ENCODE data around the gene WNT5A. TPM values are rescaled to one million over a fixed set of nuclear protein-coding genes. Genes with fewer than 3 reads are reported as not detected.

The WNT5A gene
- total RNA-seq, 2 experiments from 2014 or later = 0.06 TPM; not detected in 1

DNA sequence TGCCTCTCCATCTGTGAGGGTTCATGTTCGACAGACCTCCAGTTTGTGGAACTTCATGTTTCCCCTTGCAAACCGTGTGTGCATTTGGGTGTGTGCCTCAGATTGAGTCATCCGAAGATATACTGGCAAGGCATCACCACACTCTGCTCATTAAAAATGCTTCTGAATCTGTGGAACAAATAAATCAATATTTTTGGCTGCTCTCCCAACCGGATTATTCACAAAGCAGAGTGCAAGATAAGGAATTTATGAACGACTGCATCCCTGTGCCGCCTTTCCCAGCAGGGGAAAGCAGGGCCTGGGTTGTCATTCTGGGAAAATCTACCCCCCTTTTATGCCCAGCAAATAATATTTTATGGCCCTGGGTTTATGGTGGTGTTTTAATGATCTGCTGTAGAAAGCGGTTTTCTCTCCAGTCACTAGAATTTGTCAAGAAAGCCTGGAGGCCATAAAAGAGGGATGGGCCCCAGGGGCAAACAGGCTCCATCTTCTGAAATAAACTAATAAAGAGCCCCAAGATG is 4.2 kb upstream of the WNT5A start:
- H3K27me3 ChIP-seq (ENCODE audit: control insufficient read depth in 1 of 2, insufficient read depth in 2 of 2, low read length in 2 of 2) = peaks cover 33 to 46% of the 10 kb centered on the region in 2 experiments
- no peak overlapping the region for H3K27ac ChIP-seq (ENCODE audit: low read depth in 1 of 2, low read length in 2 of 2)
- no peak overlapping the region for H3K4me3 ChIP-seq (ENCODE audit: low read length)
- ATAC-seq (ENCODE audit: poor library complexity) (no peak), DNase-seq (no peak)
- H3K36me3 ChIP-seq (ENCODE audit: insufficient read depth, low read length) = no peaks in the 10 kb centered on the region
- H3K4me1 ChIP-seq (ENCODE audit: insufficient read depth, low read length) = no peaks in the 10 kb centered on the region
- H3K4me1 Mint-ChIP-seq (ENCODE audit: low read depth) = peaks cover 4% of the 10 kb centered on the region
- H3K9me3 ChIP-seq (ENCODE audit: control insufficient read depth in 1 of 2, insufficient read depth in 1 of 2, low read length in 2 of 2) = peaks cover 0 to 28% of the 10 kb centered on the region in 2 experiments
- POLR2A ChIA-PET = no interaction called here
- H3K27me3 Mint-ChIP-seq = peaks cover 40% of the 10 kb centered on the region
- TF ChIP-seq, protein P1, sequence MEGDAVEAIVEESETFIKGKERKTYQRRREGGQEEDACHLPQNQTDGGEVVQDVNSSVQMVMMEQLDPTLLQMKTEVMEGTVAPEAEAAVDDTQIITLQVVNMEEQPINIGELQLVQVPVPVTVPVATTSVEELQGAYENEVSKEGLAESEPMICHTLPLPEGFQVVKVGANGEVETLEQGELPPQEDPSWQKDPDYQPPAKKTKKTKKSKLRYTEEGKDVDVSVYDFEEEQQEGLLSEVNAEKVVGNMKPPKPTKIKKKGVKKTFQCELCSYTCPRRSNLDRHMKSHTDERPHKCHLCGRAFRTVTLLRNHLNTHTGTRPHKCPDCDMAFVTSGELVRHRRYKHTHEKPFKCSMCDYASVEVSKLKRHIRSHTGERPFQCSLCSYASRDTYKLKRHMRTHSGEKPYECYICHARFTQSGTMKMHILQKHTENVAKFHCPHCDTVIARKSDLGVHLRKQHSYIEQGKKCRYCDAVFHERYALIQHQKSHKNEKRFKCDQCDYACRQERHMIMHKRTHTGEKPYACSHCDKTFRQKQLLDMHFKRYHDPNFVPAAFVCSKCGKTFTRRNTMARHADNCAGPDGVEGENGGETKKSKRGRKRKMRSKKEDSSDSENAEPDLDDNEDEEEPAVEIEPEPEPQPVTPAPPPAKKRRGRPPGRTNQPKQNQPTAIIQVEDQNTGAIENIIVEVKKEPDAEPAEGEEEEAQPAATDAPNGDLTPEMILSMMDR (IDR thresholded peaks at IDR 0.05) = no peak
- no peak overlapping the region for H3K27ac Mint-ChIP-seq
- intact Hi-C loops (cut with DNase I, micrococcal nuclease) = no loop called here
- no peaks in the 10 kb centered on the region for H3K36me3 Mint-ChIP-seq (ENCODE audit: low read depth)
- H3K9me3 Mint-ChIP-seq = no peaks in the 10 kb centered on the region
- CTCF ChIA-PET = no interaction called here
- no peak overlapping the region for H3K4me3 Mint-ChIP-seq

DNA sequence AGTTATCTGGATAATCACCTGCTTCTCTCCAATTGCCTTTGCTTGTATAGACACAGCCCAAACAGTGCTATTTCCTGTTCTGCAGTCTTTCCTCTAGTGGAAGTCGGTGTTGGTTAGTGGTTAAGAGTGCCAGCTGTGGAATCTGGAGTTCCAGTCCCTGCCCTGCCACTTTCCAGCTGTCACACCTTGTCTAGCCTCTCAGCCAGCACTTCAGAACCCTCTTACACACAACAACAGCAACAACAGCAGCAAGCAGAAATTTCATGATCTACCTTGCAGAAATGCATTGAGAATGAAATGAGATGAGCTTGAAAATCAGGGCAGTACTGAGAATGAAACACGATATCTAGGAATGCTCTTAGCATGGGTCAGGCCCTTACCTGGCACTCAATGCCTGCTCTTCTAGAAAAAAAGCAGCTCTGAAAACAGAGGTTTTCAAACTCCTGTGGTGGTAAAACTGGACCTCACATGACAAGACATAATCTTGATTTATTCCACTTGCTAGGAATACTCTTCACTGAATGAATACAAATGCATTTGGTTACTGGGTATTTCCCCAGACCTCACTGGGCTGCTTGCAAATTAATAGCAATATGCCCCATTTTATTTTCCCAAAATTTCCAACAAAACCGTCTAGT is 3.3 kb upstream of the WNT5A start:
- POLR2A ChIA-PET = no interaction called here
- H3K27me3 ChIP-seq (ENCODE audit: control insufficient read depth in 1 of 2, insufficient read depth in 2 of 2, low read length in 2 of 2) = peaks cover 41 to 56% of the 10 kb centered on the region in 2 experiments

DNA sequence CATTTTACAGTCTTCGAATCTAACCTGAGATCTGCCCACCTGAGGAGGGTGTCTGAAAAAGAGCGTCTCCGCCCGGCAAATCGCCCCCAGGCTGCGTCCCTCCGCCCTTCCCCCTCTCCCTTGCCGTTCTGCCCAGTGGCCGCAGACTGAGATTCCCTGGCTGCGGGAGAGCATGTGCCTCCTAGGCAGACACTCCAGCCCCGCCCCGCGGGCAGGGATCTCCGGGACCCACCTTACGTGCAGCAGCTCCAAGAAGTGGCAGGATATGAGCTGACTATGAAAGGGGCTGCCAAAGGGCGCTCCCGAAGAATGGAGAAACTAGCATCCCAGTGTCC is 2.7 kb upstream of the WNT5A start:
- CTCF ChIA-PET = no interaction called here
- intact Hi-C loops (cut with DNase I, micrococcal nuclease) = loop anchor here in 1 of 2 experiments (5.0 to 10.0 kb wide), 2 partner anchors 235 to 763 kb away; no protein-coding TSS in a partner anchor
- H3K4me1 ChIP-seq (ENCODE audit: insufficient read depth, low read length) = no peaks in the 10 kb centered on the region
- Mint-ChIP-seq H3K36me3 (ENCODE audit: low read depth) (no peaks in the 10 kb centered on the region), H3K4me1 (ENCODE audit: low read depth) (peaks cover 13% of the 10 kb centered on the region), H3K27me3 (peaks cover 48% of the 10 kb centered on the region), H3K4me3 (no peak overlapping the region), H3K27ac (no peak overlapping the region), H3K9me3 (no peaks in the 10 kb centered on the region)
- no peak overlapping the region for H3K27ac ChIP-seq (ENCODE audit: low read depth in 1 of 2, low read length in 2 of 2)
- H3K9me3 ChIP-seq (ENCODE audit: control insufficient read depth in 1 of 2, insufficient read depth in 1 of 2, low read length in 2 of 2) = peaks cover 0 to 40% of the 10 kb centered on the region in 2 experiments
- TF ChIP-seq, protein P1 (IDR thresholded peaks at IDR 0.05) = no peak
- POLR2A ChIA-PET = no interaction called here
- peaks cover 44 to 59% of the 10 kb centered on the region in 2 experiments for H3K27me3 ChIP-seq (ENCODE audit: control insufficient read depth in 1 of 2, insufficient read depth in 2 of 2, low read length in 2 of 2)
- DNase-seq (no peak), ATAC-seq (ENCODE audit: poor library complexity) (no peak)
- no peaks in the 10 kb centered on the region for H3K36me3 ChIP-seq (ENCODE audit: insufficient read depth, low read length)
- H3K4me3 ChIP-seq (ENCODE audit: low read length) = no peak overlapping the region

More for the DNA sequence above, 3.3 kb upstream of the WNT5A start:
- Histone ChIP-seq H3K9me3 (ENCODE audit: control insufficient read depth in 1 of 2, insufficient read depth in 1 of 2, low read length in 2 of 2) (peaks cover 0 to 36% of the 10 kb centered on the region in 2 experiments), H3K36me3 (ENCODE audit: insufficient read depth, low read length) (no peaks in the 10 kb centered on the region), H3K4me3 (ENCODE audit: low read length) (no peak overlapping the region), H3K27ac (ENCODE audit: low read depth in 1 of 2, low read length in 2 of 2) (no peak overlapping the region), H3K4me1 (ENCODE audit: insufficient read depth, low read length) (no peaks in the 10 kb centered on the region)
- Mint-ChIP-seq H3K27ac (no peak overlapping the region), H3K9me3 (no peaks in the 10 kb centered on the region), H3K4me1 (ENCODE audit: low read depth) (peaks cover 11% of the 10 kb centered on the region), H3K4me3 (no peak overlapping the region), H3K27me3 (peaks cover 47% of the 10 kb centered on the region), H3K36me3 (ENCODE audit: low read depth) (no peaks in the 10 kb centered on the region)
- ATAC-seq (ENCODE audit: poor library complexity) = no peak
- CTCF ChIA-PET = no interaction called here
- intact Hi-C loops (cut with DNase I, micrococcal nuclease) = no loop called here
- TF ChIP-seq, protein P1 (IDR thresholded peaks at IDR 0.05) = no peak
- DNase-seq = no peak

All from CD4-positive, alpha-beta T cell (primary cell).